ENCODE results near the gene B3GNT4. TPM values are rescaled to one million over a fixed set of nuclear protein-coding genes. Genes with fewer than 3 reads are reported as not detected.

Gene B3GNT4
- total and polyA plus RNA-seq, 2 of the 4 experiments (the other 2 are of a cell fraction), result 0.18 to 0.53 TPM

DNA sequence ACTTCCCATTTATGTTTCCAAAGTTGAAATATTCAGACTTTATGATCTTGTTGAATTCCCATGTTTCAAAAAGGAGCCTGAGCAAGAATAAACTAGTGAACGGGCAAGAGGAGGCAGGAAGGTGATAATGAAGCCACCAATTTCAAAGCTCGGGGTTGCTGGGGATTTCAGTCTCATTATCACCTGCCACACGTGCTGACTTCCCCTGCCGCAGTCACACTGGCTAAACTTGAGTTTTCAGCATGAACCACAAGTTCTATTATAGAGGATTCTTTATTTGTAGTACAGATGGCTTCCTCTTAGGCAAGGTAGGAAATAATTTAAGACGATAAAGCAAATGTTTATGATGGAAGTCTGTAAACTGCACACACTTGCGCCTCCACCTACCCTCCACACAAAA, 40.5 kb downstream of the B3GNT4 start:
- DNase-seq, result no peak
- Histone ChIP-seq H3K27ac (ENCODE audit: insufficient read depth, low read length) (no peak overlapping the region), H3K23ac (ENCODE audit: low read depth, low read length) (no peak overlapping the region), H2BK5ac (ENCODE audit: low read depth, low read length, poor library complexity, severe bottlenecking) (no peak overlapping the region), H3K9ac (ENCODE audit: low read depth, low read length) (no peak overlapping the region), H2AFZ (replicated peaks; ENCODE audit: low read length, poor library complexity) (no peak overlapping the region), H3K4me3 (ENCODE audit: insufficient read depth, low read depth, low read length) (no peak overlapping the region), H3K56ac (ENCODE audit: extremely low read depth, insufficient read depth, low read length) (no peak overlapping the region), H3K4me2 (ENCODE audit: low read depth, low read length) (no peak overlapping the region), H3K9me3 (ENCODE audit: control insufficient read depth, insufficient read depth, low read length) (no peaks in the 10 kb centered on the region), H2BK20ac (ENCODE audit: low read depth, low read length) (no peak overlapping the region), H3K79me1 (ENCODE audit: low read depth in 1 of 2, low read length in 2 of 2) (peaks cover 0 to 3% of the 10 kb centered on the region in 2 experiments; a peak in 1 of 4 replicates), H4K91ac (ENCODE audit: insufficient read depth, low read depth, low read length) (no peak overlapping the region), H2BK15ac (ENCODE audit: low read depth, low read length) (no peak overlapping the region), H2AK5ac (ENCODE audit: low read depth, low read length) (no peak overlapping the region), H3K18ac (ENCODE audit: low read depth, low read length) (no peak overlapping the region), H2AK9ac (replicated peaks; ENCODE audit: low read depth, low read length, poor library complexity) (no peak overlapping the region), H4K5ac (ENCODE audit: low read depth, low read length) (no peak overlapping the region), H4K20me1 (ENCODE audit: insufficient read depth, low read length) (no peaks in the 10 kb centered on the region), H3K9me1 (ENCODE audit: insufficient read depth, low read length) (no peaks in the 10 kb centered on the region; the same call in 1 of the 2 replicates), H3K4me1 (ENCODE audit: control insufficient read depth, insufficient read depth, low read length) (no peaks in the 10 kb centered on the region), H2BK120ac (ENCODE audit: low read depth, low read length) (no peak overlapping the region), H3K27me3 (ENCODE audit: control insufficient read depth, insufficient read depth, low read length) (no peaks in the 10 kb centered on the region), H4K8ac (ENCODE audit: low read depth in 2 of 2, low read length in 2 of 2) (no peak overlapping the region), H3K4ac (ENCODE audit: low read depth, low read length) (no peak overlapping the region), H3K14ac (replicated peaks; ENCODE audit: low read depth, low read length) (no peak overlapping the region), H3K36me3 (ENCODE audit: control insufficient read depth, insufficient read depth, low read length) (peaks cover 12% of the 10 kb centered on the region)
- no CpG with 5 or more reads among the region's 6 CpGs for WGBS, 2 experiments (ENCODE audit: extremely low coverage in 2 of 2, insufficient read length in 1 of 2)
- no TSS peak for BruUV-seq (replicated peaks)
- POLR2A ChIA-PET (ENCODE audit: unreplicated experiment), result no interaction called here
- dilution Hi-C loops (cut with HindIII; ENCODE audit: low sequenced_read_pairs, unreplicated experiment), result no loop called here
- in situ Hi-C loops (cut with MboI; ENCODE audit: low sequenced_read_pairs), result no loop called here
- TF ChIP-seq, protein P1, sequence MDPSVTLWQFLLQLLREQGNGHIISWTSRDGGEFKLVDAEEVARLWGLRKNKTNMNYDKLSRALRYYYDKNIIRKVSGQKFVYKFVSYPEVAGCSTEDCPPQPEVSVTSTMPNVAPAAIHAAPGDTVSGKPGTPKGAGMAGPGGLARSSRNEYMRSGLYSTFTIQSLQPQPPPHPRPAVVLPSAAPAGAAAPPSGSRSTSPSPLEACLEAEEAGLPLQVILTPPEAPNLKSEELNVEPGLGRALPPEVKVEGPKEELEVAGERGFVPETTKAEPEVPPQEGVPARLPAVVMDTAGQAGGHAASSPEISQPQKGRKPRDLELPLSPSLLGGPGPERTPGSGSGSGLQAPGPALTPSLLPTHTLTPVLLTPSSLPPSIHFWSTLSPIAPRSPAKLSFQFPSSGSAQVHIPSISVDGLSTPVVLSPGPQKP (IDR thresholded peaks at IDR 0.05; ENCODE audit: borderline replicate concordance, low read depth, low read length), result no peak
- TF ChIP-seq RFX5 (IDR thresholded peaks at IDR 0.05; ENCODE audit: low read depth, low read length) (no peak), POLR2A (IDR thresholded peaks at IDR 0.05; ENCODE audit: low read depth, low read length) (no peak), MAZ (IDR thresholded peaks at IDR 0.05; ENCODE audit: borderline replicate concordance, low read depth, low read length) (no peak), MAFK (IDR thresholded peaks at IDR 0.05; ENCODE audit: low read depth, low read length) (no peak), CHD1 (IDR thresholded peaks at IDR 0.05; ENCODE audit: low read depth, low read length) (no peak), FOS (IDR thresholded peaks at IDR 0.05; ENCODE audit: low read depth, low read length) (no peak), RAD21 (IDR thresholded peaks at IDR 0.05; ENCODE audit: low read length) (no peak)
- TF ChIP-seq, protein P2, sequence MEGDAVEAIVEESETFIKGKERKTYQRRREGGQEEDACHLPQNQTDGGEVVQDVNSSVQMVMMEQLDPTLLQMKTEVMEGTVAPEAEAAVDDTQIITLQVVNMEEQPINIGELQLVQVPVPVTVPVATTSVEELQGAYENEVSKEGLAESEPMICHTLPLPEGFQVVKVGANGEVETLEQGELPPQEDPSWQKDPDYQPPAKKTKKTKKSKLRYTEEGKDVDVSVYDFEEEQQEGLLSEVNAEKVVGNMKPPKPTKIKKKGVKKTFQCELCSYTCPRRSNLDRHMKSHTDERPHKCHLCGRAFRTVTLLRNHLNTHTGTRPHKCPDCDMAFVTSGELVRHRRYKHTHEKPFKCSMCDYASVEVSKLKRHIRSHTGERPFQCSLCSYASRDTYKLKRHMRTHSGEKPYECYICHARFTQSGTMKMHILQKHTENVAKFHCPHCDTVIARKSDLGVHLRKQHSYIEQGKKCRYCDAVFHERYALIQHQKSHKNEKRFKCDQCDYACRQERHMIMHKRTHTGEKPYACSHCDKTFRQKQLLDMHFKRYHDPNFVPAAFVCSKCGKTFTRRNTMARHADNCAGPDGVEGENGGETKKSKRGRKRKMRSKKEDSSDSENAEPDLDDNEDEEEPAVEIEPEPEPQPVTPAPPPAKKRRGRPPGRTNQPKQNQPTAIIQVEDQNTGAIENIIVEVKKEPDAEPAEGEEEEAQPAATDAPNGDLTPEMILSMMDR (conservative IDR thresholded peaks at IDR 0.05; ENCODE audit: low read depth, low read length), result no peak
- intact Hi-C loops (cut with micrococcal nuclease), result no loop called here
- CTCF ChIA-PET, result interaction anchor here (0.6 kb wide), 1 partner anchor 52 kb away, joined by 3 read pairs; no protein-coding TSS in a partner anchor
- ATAC-seq (ENCODE audit: low read depth), result no peak

Data from IMR-90 (cell line).